ENCODE results near the gene TLR8. TPM values are rescaled to one million over a fixed set of nuclear protein-coding genes. Genes with fewer than 3 reads are reported as not detected.

TLR8 gene
- not detected in 2 replicates for total RNA-seq

DNA sequence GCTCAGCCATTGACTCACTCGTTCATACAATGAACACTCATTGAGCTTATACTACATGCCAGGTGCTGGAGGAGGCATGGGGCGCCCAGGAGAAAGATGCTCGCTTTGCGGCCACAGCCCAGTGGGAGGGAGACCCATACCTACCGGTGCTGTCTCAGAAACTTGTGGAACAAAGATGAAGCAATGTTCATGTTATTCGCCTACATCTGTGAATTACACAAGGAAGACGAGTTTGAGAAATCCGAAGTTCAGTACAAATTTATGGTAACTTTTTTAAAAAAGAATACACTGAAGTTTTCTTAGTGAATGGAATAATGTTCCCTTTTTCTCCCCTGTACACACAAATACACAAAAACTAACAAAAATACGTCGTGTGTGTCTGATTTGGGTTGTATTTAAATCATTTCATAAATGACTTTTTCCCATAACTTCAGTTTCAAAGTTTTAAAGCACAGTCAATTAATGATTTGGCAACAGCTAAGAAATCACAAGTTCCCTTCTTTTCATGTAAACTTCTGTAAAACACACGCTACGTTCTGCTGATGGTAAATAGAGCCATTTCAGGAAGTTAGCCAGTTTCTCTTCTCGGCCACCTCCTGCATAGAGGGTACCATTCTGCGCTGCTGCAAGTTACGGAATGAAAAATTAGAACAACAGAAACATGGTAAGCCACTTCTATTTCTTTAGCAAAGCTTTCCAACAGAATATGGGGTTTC lies at the start of gene TLR8:
TSS of gene TLR8 (plus strand) at position 575 of the 716 bp plus-strand sequence. CDS start at position 662, 87 bp downstream.
- Histone ChIP-seq H3K4me3 (ENCODE audit: low read depth, low read length) (no peak within 1 kb of the TSS), H3K27me3 (ENCODE audit: control insufficient read depth, insufficient read depth, low read length) (no peaks in the 10 kb centered on the region), H3K36me3 (ENCODE audit: control insufficient read depth, insufficient read depth, low read length) (no peaks in the 10 kb centered on the region)
- TF ChIP-seq, protein P1, sequence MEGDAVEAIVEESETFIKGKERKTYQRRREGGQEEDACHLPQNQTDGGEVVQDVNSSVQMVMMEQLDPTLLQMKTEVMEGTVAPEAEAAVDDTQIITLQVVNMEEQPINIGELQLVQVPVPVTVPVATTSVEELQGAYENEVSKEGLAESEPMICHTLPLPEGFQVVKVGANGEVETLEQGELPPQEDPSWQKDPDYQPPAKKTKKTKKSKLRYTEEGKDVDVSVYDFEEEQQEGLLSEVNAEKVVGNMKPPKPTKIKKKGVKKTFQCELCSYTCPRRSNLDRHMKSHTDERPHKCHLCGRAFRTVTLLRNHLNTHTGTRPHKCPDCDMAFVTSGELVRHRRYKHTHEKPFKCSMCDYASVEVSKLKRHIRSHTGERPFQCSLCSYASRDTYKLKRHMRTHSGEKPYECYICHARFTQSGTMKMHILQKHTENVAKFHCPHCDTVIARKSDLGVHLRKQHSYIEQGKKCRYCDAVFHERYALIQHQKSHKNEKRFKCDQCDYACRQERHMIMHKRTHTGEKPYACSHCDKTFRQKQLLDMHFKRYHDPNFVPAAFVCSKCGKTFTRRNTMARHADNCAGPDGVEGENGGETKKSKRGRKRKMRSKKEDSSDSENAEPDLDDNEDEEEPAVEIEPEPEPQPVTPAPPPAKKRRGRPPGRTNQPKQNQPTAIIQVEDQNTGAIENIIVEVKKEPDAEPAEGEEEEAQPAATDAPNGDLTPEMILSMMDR (IDR thresholded peaks at IDR 0.05; ENCODE audit: insufficient read depth, low read length, severe bottlenecking) = no peak
- no peak for FAIRE-seq
- no peak for DNase-seq (ENCODE audit: low read depth)

GRCh38 chrX:12865359-12865758 lies 41.1 kb upstream of the TLR8 start:
- Histone ChIP-seq H3K4me3 (ENCODE audit: low read depth, low read length) (no peak overlapping the region), H3K27me3 (ENCODE audit: control insufficient read depth, insufficient read depth, low read length) (no peaks in the 10 kb centered on the region), H3K36me3 (ENCODE audit: control insufficient read depth, insufficient read depth, low read length) (no peaks in the 10 kb centered on the region)
- FAIRE-seq = no peak
- DNase-seq (ENCODE audit: low read depth) = no peak
- TF ChIP-seq, protein P1 (IDR thresholded peaks at IDR 0.05; ENCODE audit: insufficient read depth, low read length, severe bottlenecking) = no peak

GRCh38 chrX:12866451-12867377 lies 39.7 kb upstream of the TLR8 start, which contains the start of gene TLR7:
Gene TLR7, plus strand, starts transcription at chrX:12867072. Its CDS starts 507 bp downstream, at chrX:12867579.
- TF ChIP-seq, protein P1 (IDR thresholded peaks at IDR 0.05; ENCODE audit: insufficient read depth, low read length, severe bottlenecking) = no peak
- H3K27me3 ChIP-seq (ENCODE audit: control insufficient read depth, insufficient read depth, low read length) = no peaks in the 10 kb centered on the region
- DNase-seq (ENCODE audit: low read depth) (no peak), FAIRE-seq (no peak)
- H3K36me3 ChIP-seq (ENCODE audit: control insufficient read depth, insufficient read depth, low read length) = no peaks in the 10 kb centered on the region
- no peak within 1 kb of the TSS for H3K4me3 ChIP-seq (ENCODE audit: low read depth, low read length)

- TF ChIP-seq, protein P1 (IDR thresholded peaks at IDR 0.05; ENCODE audit: insufficient read depth, low read length, severe bottlenecking) = no peak
- no peaks in the 10 kb centered on the region for H3K36me3 ChIP-seq (ENCODE audit: control insufficient read depth, insufficient read depth, low read length)
- no peak for FAIRE-seq
- no peak for DNase-seq (ENCODE audit: low read depth)
- no peaks in the 10 kb centered on the region for H3K27me3 ChIP-seq (ENCODE audit: control insufficient read depth, insufficient read depth, low read length)
- H3K4me3 ChIP-seq (ENCODE audit: low read depth, low read length) = no peak overlapping the region
Measured at GRCh38 chrX:12867685-12868084, 38.7 kb upstream of the TLR8 start.

- Histone ChIP-seq H3K36me3 (ENCODE audit: control insufficient read depth, insufficient read depth, low read length) (no peaks in the 10 kb centered on the region), H3K4me3 (ENCODE audit: low read depth, low read length) (no peak overlapping the region), H3K27me3 (ENCODE audit: control insufficient read depth, insufficient read depth, low read length) (no peaks in the 10 kb centered on the region)
- TF ChIP-seq, protein P1 (IDR thresholded peaks at IDR 0.05; ENCODE audit: insufficient read depth, low read length, severe bottlenecking) = no peak
- FAIRE-seq (no peak), DNase-seq (ENCODE audit: low read depth) (no peak)
Measured at GRCh38 chrX:12868747-12869146, 37.7 kb upstream of the TLR8 start.

All from bronchial epithelial cell (primary cell).